K562 (cell line): ENCODE results near the gene CMPK1. TPM values are rescaled to one million over a fixed set of nuclear protein-coding genes. Genes with fewer than 3 reads are reported as not detected.

ENCODE experiments used
- ATAC-seq: fragments of 200-7000 bp; cut with Tn5 transposase; 3 replicates; pipeline ENCODE4 v1.9.1; 2020; ENCODE audit warnings: moderate library complexity
- BruUV-seq: library from RNA; stranded (reverse); fragments of 400-500 nt; replicated peaks from 2 replicates; lab custom pipeline; 2021; lab: Mats Ljungman, UMichigan
- CTCF ChIA-PET: fragments of 300-600 bp; formaldehyde crosslinking; extraction: SDS; loops from one replicate; lab custom pipeline; 2021; ENCODE audit warnings: low intra/inter-chr PET ratio; lab: Yijun Ruan, JAX
- POLR2A ChIA-PET: fragments of 300-600, 350-650 bp; sonication (Branson Sonifier 250); formaldehyde crosslinking; extraction: SDS; loops from one replicate; lab custom pipeline; 2021; ENCODE audit warnings: antibody characterized with exemption, inconsistent platforms; lab: Yijun Ruan, JAX
- DNase-seq, 4 experiments: peaks; one replicate each; pipeline versions ENCODE4 v3.0.0 to v3.0.0-alpha.2; 2011 to 2018; ENCODE audit warnings: low spot score in 3 of 4, mixed read lengths in 3 of 4; ENCODE audit errors: extremely low read depth in 1 of 4
- FAIRE-seq: peaks from 2 replicates; lab custom pipeline; 2011; peaks lifted over from hg19 to GRCh38; lab: Jason Lieb, UNC
- H2AFZ ChIP-seq: 2 replicates; pipeline ENCODE4 v1.6.0; 2011; ENCODE audit warnings: low read depth, low read length, control low read depth, inconsistent platforms
- H3K27ac ChIP-seq: fragments of 200-600 bp; 3 replicates; pipeline ENCODE4 v1.8.0; 2011; ENCODE audit warnings: low read depth, mild to moderate bottlenecking, control low read depth, inconsistent platforms, low read length, moderate library complexity, mixed read lengths; ENCODE audit errors: extremely low read depth
- H3K27me3 ChIP-seq, 2 experiments: fragments of 300-600 bp in 1 of 2; 2 replicates in 1 of 2; 3 replicates in 1 of 2; pipeline versions ENCODE4 v1.6.0 to v1.8.0; 2011; ENCODE audit warnings: inconsistent platforms in 2 of 2, low read length in 2 of 2, mild to moderate bottlenecking in 1 of 2, mixed read lengths in 1 of 2, moderate library complexity in 1 of 2; ENCODE audit not compliant: control insufficient read depth in 2 of 2, insufficient read depth in 2 of 2
- H3K36me3 ChIP-seq: fragments of 300-600 bp; 3 replicates; pipeline ENCODE4 v1.8.0; 2011; ENCODE audit warnings: mild to moderate bottlenecking, low read length, inconsistent platforms; ENCODE audit not compliant: control insufficient read depth, insufficient read depth
- H3K4me1 ChIP-seq, 2 experiments: fragments of 200-600 bp in 1 of 2; replicated peaks in 1 of 2; 2 replicates in 1 of 2; 3 replicates in 1 of 2; pipeline versions ENCODE4 v1.5.1 to v1.8.0; 2011; ENCODE audit warnings: inconsistent platforms in 2 of 2, low read length in 2 of 2, mild to moderate bottlenecking in 1 of 2, mixed read lengths in 1 of 2, moderate library complexity in 1 of 2; ENCODE audit not compliant: control insufficient read depth in 2 of 2, insufficient read depth in 2 of 2
- H3K4me2 ChIP-seq: 2 replicates; pipeline ENCODE4 v1.6.1; 2011; ENCODE audit warnings: low read length, control low read depth, inconsistent platforms, mixed read lengths; ENCODE audit not compliant: insufficient read depth
- H3K4me3 ChIP-seq: fragments of 200-600 bp; sonication (generic), shearing (Covaris generic); 2 replicates; pipeline ENCODE4 v1.5.1; 2016; ENCODE audit warnings: control low read depth, inconsistent platforms
- H3K79me2 ChIP-seq: fragments of 200-600 bp; 3 replicates; pipeline ENCODE4 v1.8.0; 2011; ENCODE audit warnings: low read length, inconsistent platforms; ENCODE audit not compliant: control insufficient read depth, insufficient read depth
- H3K9ac ChIP-seq, 2 experiments: 2 replicates each; pipeline versions ENCODE4 v1.6.0 to v1.6.1; 2011; ENCODE audit warnings: low read depth in 2 of 2, low read length in 2 of 2, control low read depth in 1 of 2, inconsistent platforms in 1 of 2, mild to moderate bottlenecking in 1 of 2, mixed read lengths in 1 of 2; ENCODE audit not compliant: insufficient read depth in 1 of 2
- H3K9me1 ChIP-seq: one replicate; pipeline ENCODE4 v1.6.0; 2011; ENCODE audit warnings: inconsistent platforms, mild to moderate bottlenecking, low read length, moderate library complexity; ENCODE audit not compliant: control insufficient read depth, insufficient read depth
- H3K9me3 ChIP-seq: replicated peaks from 2 replicates; pipeline ENCODE4 v1.5.1; 2011; ENCODE audit warnings: low read depth, low read length, inconsistent platforms; ENCODE audit not compliant: control insufficient read depth, insufficient read depth
- H4K20me1 ChIP-seq: replicated peaks from 2 replicates; pipeline ENCODE4 v1.6.1; 2011; ENCODE audit warnings: low read length, inconsistent platforms, mixed read lengths; ENCODE audit not compliant: control insufficient read depth, insufficient read depth
- ARID2 ChIP-seq: fragments of 450-650 bp; IDR thresholded peaks from 2 replicates; pipeline ENCODE4 v1.6.1; 2017; ENCODE audit warnings: antibody characterized with exemption, mild to moderate bottlenecking
- CBFB ChIP-seq: sonication (generic); formaldehyde crosslinking; IDR thresholded peaks from 2 replicates; pipeline ENCODE4 v1.4.0; 2020; ENCODE audit warnings: mild to moderate bottlenecking, missing genetic modification reagents
- ELF1 ChIP-seq: fragments of 200-800 bp; sonication (Bioruptor generic); IDR thresholded peaks from 2 replicates; pipeline ENCODE4 v1.6.1; 2016; ENCODE audit warnings: missing genetic modification characterization, missing compliant biosample characterization
- ETV5 ChIP-seq: sonication (generic); formaldehyde crosslinking; IDR thresholded peaks from 2 replicates; pipeline ENCODE4 v1.4.0; 2020; ENCODE audit warnings: low read depth, mild to moderate bottlenecking, missing genetic modification reagents
- FOXM1 ChIP-seq, 2 experiments: fragments of 450-650 bp in 1 of 2; sonication (generic) in 1 of 2; formaldehyde crosslinking in 1 of 2; IDR thresholded peaks; 2 replicates each; pipeline versions ENCODE4 v1.6.1 to v1.9.0; 2017 to 2022; ENCODE audit warnings: low read depth in 2 of 2, mild to moderate bottlenecking in 2 of 2, missing genetic modification reagents in 1 of 2, moderate library complexity in 1 of 2
- HOXB6 ChIP-seq: fragments of 250-450 bp; sonication (Bioruptor Pico); IDR thresholded peaks from 2 replicates; pipeline ENCODE4 v1.5.1; 2022; ENCODE audit warnings: mild to moderate bottlenecking, borderline replicate concordance
- POLR2H ChIP-seq: IDR thresholded peaks from 2 replicates; pipeline ENCODE4 v1.6.1; 2016; ENCODE audit warnings: missing genetic modification characterization, low read depth, mild to moderate bottlenecking, control low read depth, missing compliant biosample characterization, moderate library complexity
- RBBP5 ChIP-seq: fragments of 200-600 bp; sonication (generic); IDR thresholded peaks from 2 replicates; pipeline ENCODE4 v1.6.1; 2012; ENCODE audit warnings: borderline replicate concordance, mild to moderate bottlenecking, low read length, control low read depth, inconsistent platforms; ENCODE audit not compliant: insufficient read depth, poor library complexity, severe bottlenecking
- SIN3A ChIP-seq, 2 experiments: fragments of 150-350 bp in 1 of 2; IDR thresholded peaks; 2 replicates each; pipeline ENCODE4 v1.6.1; 2011 to 2016; ENCODE audit warnings: borderline replicate concordance in 2 of 2, low read depth in 2 of 2, low read length in 2 of 2, mild to moderate bottlenecking in 2 of 2, moderate library complexity in 2 of 2; ENCODE audit not compliant: control insufficient read depth in 1 of 2
- STAG1 ChIP-seq: sonication (generic); formaldehyde crosslinking; IDR thresholded peaks from 2 replicates; pipeline ENCODE4 v1.5.0; 2020; ENCODE audit warnings: missing genetic modification reagents, borderline replicate concordance
- ZNF395 ChIP-seq: fragments of 200-800 bp; sonication (Bioruptor generic); IDR thresholded peaks from 2 replicates; pipeline ENCODE4 v1.6.1; 2017; ENCODE audit warnings: missing genetic modification characterization, missing compliant biosample characterization
- ZNF766 ChIP-seq: fragments of 200-800 bp; sonication (Bioruptor generic); conservative IDR thresholded peaks from 2 replicates; pipeline ENCODE4 v1.6.1; 2016; ENCODE audit warnings: missing genetic modification characterization, missing compliant biosample characterization
- ZZZ3 ChIP-seq: fragments of 450-650 bp; IDR thresholded peaks from 2 replicates; pipeline ENCODE4 v1.6.1; 2016; ENCODE audit warnings: antibody characterized with exemption, mild to moderate bottlenecking, moderate library complexity
- WGBS: fragments of 100-300 bp; shearing (Covaris generic); methylation state at CpG from one replicate; pipeline ENCODE4 v1.1.6; 2016; ENCODE audit warnings: low coverage, mixed read lengths; ENCODE audit not compliant: insufficient coverage; ENCODE audit errors: missing lambda C conversion rate; 5-methylcytosine and 5-hydroxymethylcytosine counted together
- in situ Hi-C: fragments of 300-500 bp; cut with MboI; formaldehyde crosslinking; loops from 4 replicates; pipeline ENCODE4 v1.15.0; 2018; ENCODE audit warnings: inconsistent platforms, mixed read lengths
- intact Hi-C: fragments of 100-400 bp; cut with micrococcal nuclease; formaldehyde crosslinking; loops from 2 replicates; pipeline ENCODE4 v1.14.2; 2022
- polyA plus RNA-seq, 8 experiments: library from polyadenylated mRNA; depleted of rRNA in 4 of 8; stranded (reverse) in 5 of 8; unstranded in 3 of 8; fragments of >200 nt; fragmentation: Nextera tagmentation in 2 of 8; fragmentation: Illumina TruSeq in 1 of 8; extraction: Ambion mirVana in 2 of 8; extraction: Trizol in 1 of 8; gene quantifications; 2 replicates each; pipeline versions ENCODE4 v1.2.1 to v1.2.3, GENCODE V29; 2011 to 2014; ENCODE audit warnings: inconsistent platforms in 1 of 8, missing spikeins in 1 of 8
- total RNA-seq, 7 experiments: library from RNA; depleted of rRNA in 6 of 7; stranded (reverse); fragments of >200 nt in 6 of 7; fragmentation: Illumina TruSeq in 2 of 7; extraction: Trizol in 2 of 7; gene quantifications; 2 replicates each; pipeline versions ENCODE4 v1.2.1 to v1.2.3, GENCODE V29; 2011 to 2021; ENCODE audit warnings: low replicate concordance in 1 of 7

The CMPK1 gene
- total and polyA plus RNA-seq, 9 of the 15 experiments (the other 6 are each of a cell fraction or from before 2014, with no cell fraction given) = 54.5 to 197 (median 116) TPM

- no peak for ATAC-seq
- POLR2A ChIA-PET = interaction anchor here (0.9 to 1.0 kb wide), 2 partner anchors 11 kb away, joined by 3 to 6 read pairs; no protein-coding TSS in a partner anchor
- CTCF ChIA-PET = no interaction called here
Measured at GRCh38 chr1:47399846-47400155, 66.2 kb downstream of the CMPK1 start.

DNA sequence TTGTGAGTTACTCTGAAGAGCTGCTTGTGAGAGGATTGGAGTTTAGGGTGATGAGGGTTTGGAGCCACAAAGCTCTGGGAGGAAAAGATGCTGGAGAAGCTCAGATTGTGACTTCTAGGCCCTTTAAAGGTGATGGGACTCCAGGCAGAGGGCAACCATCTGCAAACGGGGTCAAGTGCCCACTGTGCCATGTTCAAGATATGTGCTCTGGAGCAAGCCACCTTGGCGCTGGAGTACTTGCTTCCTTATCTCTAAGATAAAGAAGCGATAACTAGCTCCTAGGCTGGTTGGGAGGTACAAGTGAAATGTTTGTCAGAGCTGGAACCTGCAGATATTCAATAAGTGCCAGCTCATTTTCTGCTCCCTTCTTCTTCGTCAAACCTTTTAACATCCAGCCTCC is 68.2 kb downstream of the CMPK1 start:
- BruUV-seq = no TSS peak
- Histone ChIP-seq H3K9me1 (no peaks in the 10 kb centered on the region), H2AFZ (no peak overlapping the region), H3K9me3 (no peaks in the 10 kb centered on the region), H3K36me3 (no peaks in the 10 kb centered on the region), H4K20me1 (no peaks in the 10 kb centered on the region), H3K4me3 (no peak overlapping the region), H3K27ac (no peak overlapping the region), H3K4me2 (no peak overlapping the region)
- in situ Hi-C loops = no loop called here
- WGBS = 0% methylated on average over 4 of the region's 4 CpGs
- DNase-seq = no peak
- intact Hi-C loops = no loop called here
- TF ChIP-seq POLR2H (tag) = no peak
- no peak for TF ChIP-seq CBFB (CRISPR knock-in tag)
- TF ChIP-seq RBBP5 = no peak
- no peak for TF ChIP-seq FOXM1 (IDR thresholded peaks at IDR 0.05; ENCODE audit: low read depth)
- no peak for TF ChIP-seq FOXM1 (CRISPR knock-in tag; IDR thresholded peaks at IDR 0.05; ENCODE audit: low read depth)
- TF ChIP-seq ZNF395 (CRISPR knock-in tag) = no peak
- TF ChIP-seq ETV5 (CRISPR knock-in tag) = no peak
- no peak for TF ChIP-seq HOXB6 (CRISPR knock-in tag)
- TF ChIP-seq, all 486 proteins: peak for 0
- Histone ChIP-seq H3K79me2 (no peaks in the 10 kb centered on the region), H3K4me1 (no peaks in the 10 kb centered on the region), H3K27me3 (peaks cover 47 to 68% of the 10 kb centered on the region in 2 experiments), H3K9ac (no peak overlapping the region)
- POLR2A ChIA-PET = interaction anchor here (1.0 kb wide), 1 partner anchor 9 kb away, joined by 4 read pairs; no protein-coding TSS in a partner anchor
- CTCF ChIA-PET = no interaction called here
- FAIRE-seq = no peak
- no peak for ATAC-seq

More at GRCh38 chr1:47399846-47400155, 66.2 kb downstream of the CMPK1 start:
- BruUV-seq = no TSS peak
- Histone ChIP-seq H3K27ac (no peak overlapping the region), H4K20me1 (no peaks in the 10 kb centered on the region), H3K9me1 (no peaks in the 10 kb centered on the region), H3K9ac (no peak overlapping the region), H3K36me3 (no peaks in the 10 kb centered on the region), H3K9me3 (no peaks in the 10 kb centered on the region), H3K4me3 (no peak overlapping the region), H3K27me3 (peaks cover 37 to 65% of the 10 kb centered on the region in 2 experiments), H3K4me2 (no peak overlapping the region), H2AFZ (no peak overlapping the region), H3K4me1 (no peaks in the 10 kb centered on the region), H3K79me2 (no peaks in the 10 kb centered on the region)
- in situ Hi-C loops = no loop called here
- DNase-seq (no peak), FAIRE-seq (no peak)
- 0% methylated on average over 4 of the region's 4 CpGs for WGBS
- TF ChIP-seq ELF1 = no peak
- no peak for TF ChIP-seq SIN3A (IDR thresholded peaks at IDR 0.05; ENCODE audit: borderline replicate concordance in 2 of 2, control insufficient read depth in 1 of 2, low read depth in 2 of 2, low read length in 2 of 2)
- no peak for TF ChIP-seq ZNF766 (CRISPR knock-in tag)
- no peak for TF ChIP-seq ARID2
- TF ChIP-seq STAG1 (CRISPR knock-in tag) = no peak
- no peak for TF ChIP-seq ZZZ3
- intact Hi-C loops = no loop called here
